ENCODE measurements around the gene EGLN2.
"Not testable (repeated sequence)": the region's sequence is repeated elsewhere in the genome, so short reads cannot be mapped to it uniquely, and the experiment has no call there.

The EGLN2 gene

GRCh38 chr19:40843653-40844052 is 44.7 kb downstream of the EGLN2 start:
- not testable (repeated sequence) for H3K9me3 ChIP-seq (ENCODE audit: control insufficient read depth in 1 of 2, low read length in 2 of 2); H3K36me3 ChIP-seq (ENCODE audit: control insufficient read depth in 1 of 2, insufficient read depth in 2 of 2, low read length in 2 of 2); H3K27me3 ChIP-seq (ENCODE audit: control insufficient read depth in 1 of 2, insufficient read depth in 2 of 2, low read length in 2 of 2); H3K9ac ChIP-seq (ENCODE audit: low read depth in 1 of 2, low read length in 2 of 2); H3K27ac ChIP-seq (ENCODE audit: low read depth, low read length); H3K4me1 ChIP-seq (ENCODE audit: control insufficient read depth in 1 of 2, insufficient read depth in 2 of 2, low read length in 2 of 2)
- H3K4me3 ChIP-seq (ENCODE audit: low read depth in 1 of 2, low read length in 2 of 2): peak overlapping the region in 1 of 2 donors; percentile 59

- H3K27me3 ChIP-seq (ENCODE audit: control insufficient read depth in 1 of 2, insufficient read depth in 2 of 2, low read length in 2 of 2); H3K9ac ChIP-seq (ENCODE audit: low read depth in 1 of 2, low read length in 2 of 2); H3K36me3 ChIP-seq (ENCODE audit: control insufficient read depth in 1 of 2, insufficient read depth in 2 of 2, low read length in 2 of 2); H3K27ac ChIP-seq (ENCODE audit: low read depth, low read length); H3K9me3 ChIP-seq (ENCODE audit: control insufficient read depth in 1 of 2, low read length in 2 of 2); H3K4me3 ChIP-seq (ENCODE audit: low read depth in 1 of 2, low read length in 2 of 2); H3K4me1 ChIP-seq (ENCODE audit: control insufficient read depth in 1 of 2, insufficient read depth in 2 of 2, low read length in 2 of 2): not testable (repeated sequence)
These were observed 47.7 kb downstream of the EGLN2 start for GRCh38 chr19:40846722-40847121.

- H3K9me3 ChIP-seq (ENCODE audit: control insufficient read depth in 1 of 2, low read length in 2 of 2); H3K36me3 ChIP-seq (ENCODE audit: control insufficient read depth in 1 of 2, insufficient read depth in 2 of 2, low read length in 2 of 2); H3K4me3 ChIP-seq (ENCODE audit: low read depth in 1 of 2, low read length in 2 of 2); H3K27me3 ChIP-seq (ENCODE audit: control insufficient read depth in 1 of 2, insufficient read depth in 2 of 2, low read length in 2 of 2); H3K9ac ChIP-seq (ENCODE audit: low read depth in 1 of 2, low read length in 2 of 2); H3K4me1 ChIP-seq (ENCODE audit: control insufficient read depth in 1 of 2, insufficient read depth in 2 of 2, low read length in 2 of 2); H3K27ac ChIP-seq (ENCODE audit: low read depth, low read length): not testable (repeated sequence)
These were observed 51.3 kb downstream of the EGLN2 start, which contains the start of gene CYP2A6 for GRCh38 chr19:40850277-40850676. CYP2A6 (minus strand) TSS chr19:40850447; CDS start chr19:40850426, 21 bp downstream.

GRCh38 chr19:40852467-40853152 is 53.6 kb downstream of the EGLN2 start:
- not testable (repeated sequence) for H3K27me3 ChIP-seq (ENCODE audit: control insufficient read depth in 1 of 2, insufficient read depth in 2 of 2, low read length in 2 of 2); H3K27ac ChIP-seq (ENCODE audit: low read depth, low read length); H3K36me3 ChIP-seq (ENCODE audit: control insufficient read depth in 1 of 2, insufficient read depth in 2 of 2, low read length in 2 of 2); H3K4me1 ChIP-seq (ENCODE audit: control insufficient read depth in 1 of 2, insufficient read depth in 2 of 2, low read length in 2 of 2); H3K4me3 ChIP-seq (ENCODE audit: low read depth in 1 of 2, low read length in 2 of 2); H3K9ac ChIP-seq (ENCODE audit: low read depth in 1 of 2, low read length in 2 of 2); H3K9me3 ChIP-seq (ENCODE audit: control insufficient read depth in 1 of 2, low read length in 2 of 2)
